K562 (cell line): Measurements from ENCODE around the gene ACACB. TPM values are rescaled to one million over a fixed set of nuclear protein-coding genes. Genes with fewer than 3 reads are reported as not detected.
A peak's percentile ranks its signal among the peaks of the same experiment; 100 is the strongest.

Source experiments
- ASH1L ChIP-seq: fragments of 450-650 bp; IDR thresholded peaks from 2 replicates; pipeline ENCODE4 v1.6.1; 2018; ENCODE audit warnings: borderline replicate concordance, mild to moderate bottlenecking, low read depth; ENCODE audit not compliant: partially characterized antibody
- CBX5 ChIP-seq: IDR thresholded peaks from 2 replicates; pipeline ENCODE4 v1.6.1; 2014; ENCODE audit warnings: low read depth, borderline replicate concordance
- CEBPZ ChIP-seq: fragments of 150-350 bp; IDR thresholded peaks from 2 replicates; pipeline ENCODE4 v1.6.1; 2014; ENCODE audit warnings: low read depth, mild to moderate bottlenecking, low read length, borderline replicate concordance
- CREB3 ChIP-seq: fragments of 450-650 bp; conservative IDR thresholded peaks from 2 replicates; pipeline ENCODE4 v1.6.1; 2016; ENCODE audit warnings: missing genetic modification characterization, low read depth, mild to moderate bottlenecking, missing compliant biosample characterization, moderate library complexity
- EP300 ChIP-seq: IDR thresholded peaks from 2 replicates; pipeline ENCODE4 v1.6.1; 2012; ENCODE audit warnings: low read length, improper control_type of control experiment
- HNRNPL ChIP-seq: fragments of 200-400 bp; formaldehyde crosslinking; IDR thresholded peaks from 2 replicates; pipeline ENCODE4 v1.6.1; 2017; ENCODE audit warnings: low read depth, mild to moderate bottlenecking, low read length
- KAT2B ChIP-seq: IDR thresholded peaks from one replicate; pipeline ENCODE4 v1.6.1; 2012; ENCODE audit warnings: low read depth, mild to moderate bottlenecking, control low read depth, inconsistent platforms, low read length, moderate library complexity
- MIER1 ChIP-seq: fragments of 450-650 bp; IDR thresholded peaks from 2 replicates; pipeline ENCODE4 v1.6.1; 2016; ENCODE audit warnings: antibody characterized with exemption, mild to moderate bottlenecking, low read depth
- NR2C2 ChIP-seq, 2 experiments: fragments of 200-800 bp in 1 of 2; sonication (Bioruptor generic) in 1 of 2; sonication (generic) in 1 of 2; formaldehyde crosslinking in 1 of 2; IDR thresholded peaks; 2 replicates each; pipeline versions ENCODE4 v1.6.1 to v1.8.0; 2016 to 2022; ENCODE audit warnings: mild to moderate bottlenecking in 1 of 2, missing compliant biosample characterization in 1 of 2, missing genetic modification characterization in 1 of 2, missing genetic modification reagents in 1 of 2
- PRDM10 ChIP-seq: fragments of 450-650 bp; IDR thresholded peaks from 2 replicates; pipeline ENCODE4 v1.6.1; 2018; ENCODE audit not compliant: partially characterized antibody
- RBBP5 ChIP-seq: fragments of 200-600 bp; sonication (generic); IDR thresholded peaks from 2 replicates; pipeline ENCODE4 v1.6.1; 2012; ENCODE audit warnings: borderline replicate concordance, mild to moderate bottlenecking, low read length, control low read depth, inconsistent platforms; ENCODE audit not compliant: insufficient read depth, poor library complexity, severe bottlenecking
- SAFB2 ChIP-seq: fragments of 200-400 bp; formaldehyde crosslinking; IDR thresholded peaks from 2 replicates; pipeline ENCODE4 v1.6.1; 2018; ENCODE audit warnings: borderline replicate concordance, low read length, low read depth, moderate library complexity; ENCODE audit not compliant: severe bottlenecking
- TCF3 ChIP-seq: sonication (generic); formaldehyde crosslinking; IDR thresholded peaks from 2 replicates; pipeline ENCODE4 v1.4.0; 2020; ENCODE audit warnings: mild to moderate bottlenecking, missing genetic modification reagents
- ZBED1 ChIP-seq: IDR thresholded peaks from 2 replicates; pipeline ENCODE4 v1.6.1; 2014
- polyA plus RNA-seq, 8 experiments: library from polyadenylated mRNA; depleted of rRNA in 4 of 8; stranded (reverse) in 5 of 8; unstranded in 3 of 8; fragments of >200 nt; fragmentation: Nextera tagmentation in 2 of 8; fragmentation: Illumina TruSeq in 1 of 8; extraction: Ambion mirVana in 2 of 8; extraction: Trizol in 1 of 8; gene quantifications; 2 replicates each; pipeline versions ENCODE4 v1.2.1 to v1.2.3, GENCODE V29; 2011 to 2014; ENCODE audit warnings: inconsistent platforms in 1 of 8, missing spikeins in 1 of 8
- total RNA-seq, 7 experiments: library from RNA; depleted of rRNA in 6 of 7; stranded (reverse); fragments of >200 nt in 6 of 7; fragmentation: Illumina TruSeq in 2 of 7; extraction: Trizol in 2 of 7; gene quantifications; 2 replicates each; pipeline versions ENCODE4 v1.2.1 to v1.2.3, GENCODE V29; 2011 to 2021; ENCODE audit warnings: low replicate concordance in 1 of 7

Gene ACACB
- total and polyA plus RNA-seq, 9 of the 15 experiments (the other 6 are each of a cell fraction or from before 2014, with no cell fraction given) = 0.10 to 2.5 (median 0.83) TPM

GRCh38 chr12:109093022-109093918 lies 23.1 kb upstream of the ACACB start, which contains the start of gene ALKBH2 (continued):
- TF ChIP-seq RBBP5 = peak; percentile 78
- peak; percentile 32; the same call in 1 of the 2 replicates for TF ChIP-seq TCF3 (CRISPR knock-in tag)
- peak; percentile 79 for TF ChIP-seq PRDM10
- no peak for TF ChIP-seq CEBPZ
- peak; percentile 19; the same call in 1 of the 2 replicates for TF ChIP-seq MIER1
- no peak for TF ChIP-seq KAT2B
- TF ChIP-seq SAFB2 = no peak
- peak; percentile 80 for TF ChIP-seq NR2C2 (CRISPR knock-in tag; IDR thresholded peaks at IDR 0.05)
- peak; percentile 89 for TF ChIP-seq NR2C2 (tag; IDR thresholded peaks at IDR 0.05)
- TF ChIP-seq CREB3 = 0 out of 2 replicates have a peak, but pooled peaks have one; percentile 56
- no peak for TF ChIP-seq EP300
- no peak for TF ChIP-seq ZBED1
- no peak for TF ChIP-seq CBX5
- TF ChIP-seq HNRNPL = no peak
- TF ChIP-seq ASH1L = peak; percentile 25
